HEK293T (cell line): Measurements from ENCODE around the gene ARHGEF10L.

Experiments used
- CTCF ChIA-PET: fragments of 350-600 bp; formaldehyde crosslinking; extraction: SDS; loops from one replicate; lab custom pipeline; 2021; ENCODE audit warnings: antibody characterized with exemption, inconsistent platforms; lab: Yijun Ruan, JAX
- POLR2A ChIA-PET: fragments of 350-600 bp; formaldehyde crosslinking; extraction: SDS; loops from one replicate; lab custom pipeline; 2020; ENCODE audit warnings: antibody characterized with exemption, inconsistent platforms; lab: Yijun Ruan, JAX
- DNase-seq: peaks from one replicate; pipeline ENCODE4 v3.0.0; 2012; ENCODE audit warnings: mixed read lengths; ENCODE audit errors: extremely low spot score
- ARNT ChIP-seq: fragments of 450-650 bp; IDR thresholded peaks from 2 replicates; pipeline ENCODE4 v1.6.1; 2017; ENCODE audit warnings: mild to moderate bottlenecking
- BHLHE40 ChIP-seq: fragments of 450-650 bp; IDR thresholded peaks from 2 replicates; pipeline ENCODE4 v1.6.1; 2016; ENCODE audit warnings: mild to moderate bottlenecking, moderate library complexity, borderline replicate concordance
- CTBP1 ChIP-seq: fragments of 450-650 bp; IDR thresholded peaks from 2 replicates; pipeline ENCODE4 v1.6.1; 2016; ENCODE audit warnings: borderline replicate concordance
- ELF4 ChIP-seq: fragments of 450-650 bp; IDR thresholded peaks from 2 replicates; pipeline ENCODE4 v1.6.1; 2017; ENCODE audit warnings: antibody characterized with exemption
- FOXA1 ChIP-seq: fragments of 450-650 bp; IDR thresholded peaks from 2 replicates; pipeline ENCODE4 v1.6.1; 2016; ENCODE audit warnings: mild to moderate bottlenecking
- FOXK2 ChIP-seq: fragments of 450-650 bp; IDR thresholded peaks from 2 replicates; pipeline ENCODE4 v1.6.1; 2016; ENCODE audit warnings: mild to moderate bottlenecking
- FOXM1 ChIP-seq: fragments of 450-650 bp; IDR thresholded peaks from 2 replicates; pipeline ENCODE4 v1.6.1; 2017; ENCODE audit warnings: mild to moderate bottlenecking, borderline replicate concordance
- HDGF ChIP-seq: fragments of 450-650 bp; IDR thresholded peaks from 2 replicates; pipeline ENCODE4 v1.6.1; 2017; ENCODE audit warnings: antibody characterized with exemption, borderline replicate concordance
- L3MBTL2 ChIP-seq: fragments of 450-650 bp; conservative IDR thresholded peaks from 2 replicates; pipeline ENCODE4 v1.6.1; 2016; ENCODE audit warnings: mild to moderate bottlenecking
- LEF1 ChIP-seq: fragments of 450-650 bp; IDR thresholded peaks from 2 replicates; pipeline ENCODE4 v1.6.1; 2017; ENCODE audit warnings: mild to moderate bottlenecking, borderline replicate concordance
- NFRKB ChIP-seq: fragments of 450-650 bp; IDR thresholded peaks from 2 replicates; pipeline ENCODE4 v1.6.1; 2016; ENCODE audit warnings: mild to moderate bottlenecking, moderate library complexity
- PKNOX1 ChIP-seq: fragments of 450-650 bp; IDR thresholded peaks from 2 replicates; pipeline ENCODE4 v1.6.1; 2016
- SP1 ChIP-seq: fragments of 450-650 bp; IDR thresholded peaks from 2 replicates; pipeline ENCODE4 v1.6.1; 2017
- SUZ12 ChIP-seq: fragments of 450-650 bp; IDR thresholded peaks from 2 replicates; pipeline ENCODE4 v1.6.1; 2016; ENCODE audit warnings: mild to moderate bottlenecking
- TARDBP ChIP-seq: fragments of 450-650 bp; IDR thresholded peaks from 2 replicates; pipeline ENCODE4 v1.6.1; 2016
- ZNF384 ChIP-seq: fragments of 450-650 bp; IDR thresholded peaks from 2 replicates; pipeline ENCODE4 v1.6.1; 2016

The ARHGEF10L gene

GRCh38 chr1:17667641-17668040, 128.1 kb downstream of the ARHGEF10L start:
- TF ChIP-seq HDGF (no peak), SP1 (no peak), FOXA1 (no peak)
- CTCF ChIA-PET: no interaction called here
- POLR2A ChIA-PET: interaction anchor here (1.1 kb wide), 1 partner anchor 24 kb away, joined by 3 read pairs; no protein-coding TSS in a partner anchor
- no peak for DNase-seq

- ChIA-PET CTCF (no interaction called here), POLR2A (interaction anchor here (1.1 kb wide), 1 partner anchor 25 kb away, joined by 3 read pairs; no protein-coding TSS in a partner anchor)
- no peak for TF ChIP-seq TARDBP
- no peak for DNase-seq
Measured at GRCh38 chr1:17668195-17668594, 128.7 kb downstream of the ARHGEF10L start.

GRCh38 chr1:17668624-17669175, 129.2 kb downstream of the ARHGEF10L start:
- POLR2A ChIA-PET: no interaction called here
- CTCF ChIA-PET: no interaction called here
- no peak for DNase-seq
- no peak for TF ChIP-seq HDGF
- no peak for TF ChIP-seq TARDBP
- TF ChIP-seq SP1: no peak
- no peak for TF ChIP-seq PKNOX1
- no peak for TF ChIP-seq ARNT
- TF ChIP-seq FOXM1: no peak
- no peak for TF ChIP-seq FOXK2
- no peak for TF ChIP-seq CTBP1
- no peak for TF ChIP-seq LEF1
- no peak for TF ChIP-seq BHLHE40
- TF ChIP-seq NFRKB: no peak
- no peak for TF ChIP-seq L3MBTL2
- no peak for TF ChIP-seq ELF4
- TF ChIP-seq SUZ12: no peak
- no peak for TF ChIP-seq FOXA1
- no peak for TF ChIP-seq ZNF384

DNA sequence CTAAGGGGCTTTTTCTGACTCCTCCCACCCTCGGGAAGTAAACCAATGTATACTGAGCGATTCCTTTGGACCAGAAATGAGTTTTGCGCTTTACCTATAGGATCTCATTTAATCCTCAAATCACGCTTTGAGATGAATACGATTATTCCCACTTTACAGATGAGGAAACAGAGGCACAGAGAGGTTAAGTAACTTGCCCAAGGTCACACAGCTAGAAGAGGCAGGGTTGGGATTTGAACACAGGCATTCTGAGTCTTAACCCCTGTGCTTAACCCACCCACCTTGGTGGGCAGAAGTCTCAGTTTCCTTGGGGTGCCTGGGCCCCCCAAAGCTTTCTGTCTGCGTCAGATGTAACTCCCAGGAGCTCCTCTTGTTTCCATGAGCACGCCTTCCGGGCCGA, 129.8 kb downstream of the ARHGEF10L start:
- no peak for DNase-seq
- ChIA-PET CTCF (no interaction called here), POLR2A (no interaction called here)
- TF ChIP-seq NFRKB: no peak
- no peak for TF ChIP-seq LEF1
- TF ChIP-seq FOXK2: no peak
- no peak for TF ChIP-seq PKNOX1
- no peak for TF ChIP-seq SUZ12
- TF ChIP-seq L3MBTL2: no peak
- no peak for TF ChIP-seq ELF4
- no peak for TF ChIP-seq ARNT
- TF ChIP-seq FOXM1: no peak
- no peak for TF ChIP-seq FOXA1
- no peak for TF ChIP-seq BHLHE40
- no peak for TF ChIP-seq HDGF
- TF ChIP-seq ZNF384: no peak
- no peak for TF ChIP-seq SP1
- TF ChIP-seq CTBP1: no peak
- no peak for TF ChIP-seq TARDBP

- no peak for TF ChIP-seq FOXA1
- no peak for TF ChIP-seq SP1
- TF ChIP-seq L3MBTL2: no peak
- TF ChIP-seq TARDBP: no peak
- TF ChIP-seq FOXM1: no peak
- POLR2A ChIA-PET: no interaction called here
- CTCF ChIA-PET: interaction anchor here (1.4 kb wide), 1 partner anchor 9 kb away, joined by 5 read pairs; no protein-coding TSS in a partner anchor
- no peak for DNase-seq
Measured at GRCh38 chr1:17669866-17670451, 130.5 kb downstream of the ARHGEF10L start.

- CTCF ChIA-PET: interaction anchor here (1.4 kb wide), 1 partner anchor 10 kb away, joined by 5 read pairs; no protein-coding TSS in a partner anchor
- no peak for DNase-seq
- POLR2A ChIA-PET: no interaction called here
- TF ChIP-seq SUZ12 (no peak), BHLHE40 (no peak), PKNOX1 (no peak), NFRKB (no peak), ARNT (no peak), FOXA1 (no peak), FOXM1 (no peak), LEF1 (no peak), ZNF384 (no peak), SP1 (no peak), CTBP1 (no peak)
Measured at GRCh38 chr1:17670587-17671313, 131.3 kb downstream of the ARHGEF10L start.
